Measurements from ENCODE around the gene ASPRV1. TPM values are rescaled to one million over a fixed set of nuclear protein-coding genes. Genes with fewer than 3 reads are reported as not detected.

Gene ASPRV1
- total and polyA plus RNA-seq, 9 donors = 1.1 to 5.5 (median 4.4) TPM

DNA sequence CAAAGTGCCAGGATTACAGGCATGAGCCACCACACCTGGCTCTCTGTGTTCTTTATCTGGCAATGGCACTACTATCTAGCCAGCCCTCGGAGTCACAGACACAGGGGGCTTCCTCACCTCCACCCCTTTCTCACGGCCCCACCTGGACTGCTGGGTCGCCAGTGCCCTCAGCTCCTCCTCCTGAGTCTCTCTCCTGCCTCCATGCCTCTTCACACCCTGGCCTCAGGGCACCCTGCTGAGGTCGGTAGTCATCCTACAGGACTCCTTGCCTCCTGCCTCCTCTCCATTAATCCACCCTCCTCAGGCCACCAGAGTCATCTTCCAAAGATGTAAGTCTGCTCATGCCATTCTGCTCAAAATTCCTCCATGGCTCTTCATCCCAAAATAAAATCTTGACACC lies 8.6 kb upstream of the ASPRV1 start:
- no peak overlapping the region for H3K4me3 ChIP-seq
- no peak for DNase-seq
- H3K36me3 ChIP-seq = no peaks in the 10 kb centered on the region
- WGBS, 3 donors = 65 to 80% (median 66%) methylated on average over 4 of the region's 4 CpGs
- intact Hi-C loops (cut with DNase I) = no loop called here
- H3K9me3 ChIP-seq = no peaks in the 10 kb centered on the region
- no peaks in the 10 kb centered on the region for H3K27me3 ChIP-seq
- H3K27ac ChIP-seq = no peak overlapping the region
- TF ChIP-seq, protein P1, sequence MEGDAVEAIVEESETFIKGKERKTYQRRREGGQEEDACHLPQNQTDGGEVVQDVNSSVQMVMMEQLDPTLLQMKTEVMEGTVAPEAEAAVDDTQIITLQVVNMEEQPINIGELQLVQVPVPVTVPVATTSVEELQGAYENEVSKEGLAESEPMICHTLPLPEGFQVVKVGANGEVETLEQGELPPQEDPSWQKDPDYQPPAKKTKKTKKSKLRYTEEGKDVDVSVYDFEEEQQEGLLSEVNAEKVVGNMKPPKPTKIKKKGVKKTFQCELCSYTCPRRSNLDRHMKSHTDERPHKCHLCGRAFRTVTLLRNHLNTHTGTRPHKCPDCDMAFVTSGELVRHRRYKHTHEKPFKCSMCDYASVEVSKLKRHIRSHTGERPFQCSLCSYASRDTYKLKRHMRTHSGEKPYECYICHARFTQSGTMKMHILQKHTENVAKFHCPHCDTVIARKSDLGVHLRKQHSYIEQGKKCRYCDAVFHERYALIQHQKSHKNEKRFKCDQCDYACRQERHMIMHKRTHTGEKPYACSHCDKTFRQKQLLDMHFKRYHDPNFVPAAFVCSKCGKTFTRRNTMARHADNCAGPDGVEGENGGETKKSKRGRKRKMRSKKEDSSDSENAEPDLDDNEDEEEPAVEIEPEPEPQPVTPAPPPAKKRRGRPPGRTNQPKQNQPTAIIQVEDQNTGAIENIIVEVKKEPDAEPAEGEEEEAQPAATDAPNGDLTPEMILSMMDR (IDR thresholded peaks at IDR 0.05) = no peak
- TF ChIP-seq EP300 (IDR thresholded peaks at IDR 0.05) (no peak), POLR2A (IDR thresholded peaks at IDR 0.05) (no peak)
- no peaks in the 10 kb centered on the region for H3K4me1 ChIP-seq (ENCODE audit: insufficient read depth)

DNA sequence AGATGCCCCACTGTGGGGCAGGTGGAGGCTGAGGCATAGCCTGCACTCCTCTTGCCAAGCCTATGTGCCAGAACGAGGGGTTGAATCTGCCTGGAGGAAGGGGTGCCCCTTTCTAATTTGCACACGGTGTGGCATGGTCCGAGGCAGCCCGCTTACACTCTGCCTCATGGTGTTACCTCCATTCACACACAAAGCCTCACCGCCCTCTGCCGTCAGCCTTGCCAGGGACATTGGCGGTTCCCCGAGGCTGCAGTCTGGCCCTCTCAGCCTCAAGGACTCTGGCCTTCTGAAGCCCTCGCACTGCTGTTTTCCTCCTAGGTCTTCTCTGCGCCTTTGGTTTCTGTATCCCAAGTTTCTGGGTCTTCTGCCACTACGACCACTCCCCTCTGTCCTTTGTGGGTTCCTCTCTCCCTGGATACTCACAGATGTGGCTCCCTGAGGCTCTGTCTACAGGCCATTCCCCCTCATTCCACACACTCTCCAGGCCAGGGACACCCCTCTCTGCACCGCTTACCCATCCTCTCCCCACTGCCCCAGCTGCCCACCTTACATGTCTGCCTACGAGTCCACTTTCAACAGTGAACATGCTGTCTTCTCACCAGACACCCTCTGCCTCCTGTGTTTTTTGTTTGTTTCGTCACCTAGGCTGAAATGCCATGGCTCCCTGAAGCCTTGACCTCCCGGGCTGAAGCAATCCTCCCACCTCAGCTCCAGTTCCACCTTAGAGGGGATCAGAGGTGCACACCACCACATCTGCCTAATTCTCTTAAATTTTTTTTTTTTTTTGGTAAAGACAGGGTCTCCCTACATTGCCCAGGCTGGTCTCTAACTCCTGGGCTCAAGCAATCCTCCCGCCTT lies 7.9 kb upstream of the ASPRV1 start:
- no peaks in the 10 kb centered on the region for H3K36me3 ChIP-seq
- WGBS, 3 donors = 83 to 85% (median 84%) methylated on average over 16 of the region's 16 CpGs
- H3K4me1 ChIP-seq (ENCODE audit: insufficient read depth) = no peaks in the 10 kb centered on the region
- intact Hi-C loops (cut with DNase I) = no loop called here
- H3K27ac ChIP-seq = no peak overlapping the region
- no peaks in the 10 kb centered on the region for H3K9me3 ChIP-seq
- no peaks in the 10 kb centered on the region for H3K27me3 ChIP-seq
- no peak for DNase-seq
- TF ChIP-seq POLR2A (IDR thresholded peaks at IDR 0.05) (no peak), EP300 (IDR thresholded peaks at IDR 0.05) (no peak)
- TF ChIP-seq, protein P1 (IDR thresholded peaks at IDR 0.05) = no peak
- H3K4me3 ChIP-seq = no peak overlapping the region

DNA sequence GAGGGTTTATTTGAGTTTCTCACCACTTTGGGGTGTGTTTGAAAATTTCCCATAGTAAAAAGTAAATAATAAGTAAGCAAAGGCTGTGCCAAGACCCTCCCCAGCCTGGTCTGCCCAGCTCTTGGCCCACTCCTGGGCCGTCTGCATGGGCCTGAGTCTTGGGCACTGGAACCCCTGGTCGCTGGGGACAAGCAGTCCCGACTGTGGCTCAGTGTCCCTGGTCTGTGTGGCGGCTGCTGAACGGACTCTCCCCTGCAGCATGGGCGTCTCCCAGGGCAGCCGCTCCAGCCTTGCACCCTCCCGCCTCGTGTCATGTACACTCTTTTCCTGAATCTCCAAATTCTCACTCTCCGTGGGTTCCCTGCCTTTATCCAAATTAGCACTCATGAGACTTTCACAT lies 7.2 kb upstream of the ASPRV1 start:
- no peak overlapping the region for H3K27ac ChIP-seq
- H3K9me3 ChIP-seq = no peaks in the 10 kb centered on the region
- TF ChIP-seq, protein P1 (IDR thresholded peaks at IDR 0.05) = no peak
- TF ChIP-seq POLR2A (IDR thresholded peaks at IDR 0.05) (no peak), EP300 (IDR thresholded peaks at IDR 0.05) (no peak)
- H3K4me1 ChIP-seq (ENCODE audit: insufficient read depth) = no peaks in the 10 kb centered on the region
- H3K36me3 ChIP-seq = no peaks in the 10 kb centered on the region
- H3K27me3 ChIP-seq = no peaks in the 10 kb centered on the region
- no peak for DNase-seq
- no peak overlapping the region for H3K4me3 ChIP-seq
- 83 to 89% (median 88%) methylated on average over 10 of the region's 10 CpGs for WGBS, 3 donors
- intact Hi-C loops (cut with DNase I) = no loop called here

DNA sequence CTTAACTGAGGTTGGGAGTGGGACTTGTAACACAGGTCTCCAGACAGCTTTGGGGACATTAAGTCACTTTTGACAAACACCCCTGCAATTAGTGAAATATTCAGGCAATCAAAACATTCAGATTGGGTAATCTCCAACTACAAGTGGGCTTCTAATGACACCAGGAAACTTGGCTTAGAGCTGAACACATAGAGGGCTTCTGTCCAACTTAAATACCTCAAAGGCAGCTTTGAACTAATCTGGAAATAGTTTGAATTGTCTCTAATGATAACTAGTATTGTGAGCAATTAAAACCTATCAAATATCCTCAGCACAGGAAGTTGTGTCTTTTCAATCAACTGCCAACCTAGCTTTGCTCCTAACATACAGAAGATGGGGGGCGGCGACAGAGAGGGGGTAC lies 5.1 kb upstream of the ASPRV1 start:
- H3K4me3 ChIP-seq = no peak overlapping the region
- H3K9me3 ChIP-seq = no peaks in the 10 kb centered on the region
- intact Hi-C loops (cut with DNase I) = no loop called here
- TF ChIP-seq, protein P1 (IDR thresholded peaks at IDR 0.05) = no peak
- TF ChIP-seq POLR2A (IDR thresholded peaks at IDR 0.05) (no peak), EP300 (IDR thresholded peaks at IDR 0.05) (no peak)
- no peak for DNase-seq
- H3K27ac ChIP-seq = no peak overlapping the region
- WGBS, 3 donors = 91 to 98% (median 95%) methylated on average over 2 of the region's 2 CpGs
- H3K27me3 ChIP-seq = no peaks in the 10 kb centered on the region
- no peaks in the 10 kb centered on the region for H3K36me3 ChIP-seq
- H3K4me1 ChIP-seq (ENCODE audit: insufficient read depth) = no peaks in the 10 kb centered on the region
